Omental fat pad (tissue), 4 donors: ENCODE measurements around the gene PSME4. TPM values are rescaled to one million over a fixed set of nuclear protein-coding genes. Genes with fewer than 3 reads are reported as not detected.
"Not testable (repeated sequence)": the region's sequence is repeated elsewhere in the genome, so short reads cannot be mapped to it uniquely, and the experiment has no call there.

Source experiments
- ATAC-seq: fragments of 150-250 bp; one replicate; pipeline ENCODE4 v1.9.1; 2016; ENCODE audit warnings: mild to moderate bottlenecking, moderate library complexity; ENCODE audit not compliant: low FRiP score
- DNase-seq: peaks from one replicate; pipeline ENCODE4 v3.0.0-alpha.2; 2019; ENCODE audit warnings: low spot score
- CTCF ChIP-seq, 3 donors: fragments of 450-650 bp; IDR thresholded peaks; one replicate each; pipeline ENCODE4 v1.5.1; 2016 to 2017; ENCODE audit warnings: antibody characterized with exemption in 3 of 3, mild to moderate bottlenecking in 3 of 3, moderate library complexity in 2 of 3
- total RNA-seq, 4 donors: library from RNA; depleted of rRNA; stranded (reverse); fragments of >200 nt; gene quantifications; one replicate each; pipeline ENCODE4 v1.1.0, GENCODE V29; 2016

The PSME4 gene
- total RNA-seq, 4 donors from 2014 or later: 35.8 to 97.9 (median 45.5) TPM

GRCh38 chr2:53843595-53843994 lies 127.2 kb downstream of the PSME4 start:
- no peak for TF ChIP-seq CTCF (IDR thresholded peaks at IDR 0.05)
- ATAC-seq: no peak
- DNase-seq: no peak

GRCh38 chr2:53842891-53843290 lies 127.9 kb downstream of the PSME4 start:
- no peak for ATAC-seq
- no peak for TF ChIP-seq CTCF (IDR thresholded peaks at IDR 0.05)
- DNase-seq: no peak

GRCh38 chr2:53841651-53842050 lies 129.1 kb downstream of the PSME4 start:
- DNase-seq, ATAC-seq: not testable (repeated sequence)

- no peak for TF ChIP-seq CTCF (IDR thresholded peaks at IDR 0.05)
- DNase-seq (no peak), ATAC-seq (no peak)
These were observed 130.2 kb downstream of the PSME4 start for GRCh38 chr2:53840580-53840979.

- ATAC-seq, DNase-seq: not testable (repeated sequence)
These were observed 140.9 kb downstream of the PSME4 start for GRCh38 chr2:53829980-53830290.

- no peak for ATAC-seq
- TF ChIP-seq CTCF (IDR thresholded peaks at IDR 0.05): no peak
These were observed 141.4 kb downstream of the PSME4 start for GRCh38 chr2:53829273-53829979.

GRCh38 chr2:53828331-53828730 lies 142.5 kb downstream of the PSME4 start:
- TF ChIP-seq CTCF (IDR thresholded peaks at IDR 0.05): no peak
- DNase-seq (no peak), ATAC-seq (no peak)

More at GRCh38 chr2:53829273-53829979, 141.4 kb downstream of the PSME4 start:
- DNase-seq: no peak

- ATAC-seq (no peak), DNase-seq (no peak)
- no peak for TF ChIP-seq CTCF (IDR thresholded peaks at IDR 0.05)
These were observed 143.2 kb downstream of the PSME4 start for GRCh38 chr2:53827398-53828175.
